ENCODE results near the gene SPRY2.
"Not testable (repeated sequence)": the region's sequence is repeated elsewhere in the genome, so short reads cannot be mapped to it uniquely, and the experiment has no call there.

Gene SPRY2, protein sequence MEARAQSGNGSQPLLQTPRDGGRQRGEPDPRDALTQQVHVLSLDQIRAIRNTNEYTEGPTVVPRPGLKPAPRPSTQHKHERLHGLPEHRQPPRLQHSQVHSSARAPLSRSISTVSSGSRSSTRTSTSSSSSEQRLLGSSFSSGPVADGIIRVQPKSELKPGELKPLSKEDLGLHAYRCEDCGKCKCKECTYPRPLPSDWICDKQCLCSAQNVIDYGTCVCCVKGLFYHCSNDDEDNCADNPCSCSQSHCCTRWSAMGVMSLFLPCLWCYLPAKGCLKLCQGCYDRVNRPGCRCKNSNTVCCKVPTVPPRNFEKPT

DNA sequence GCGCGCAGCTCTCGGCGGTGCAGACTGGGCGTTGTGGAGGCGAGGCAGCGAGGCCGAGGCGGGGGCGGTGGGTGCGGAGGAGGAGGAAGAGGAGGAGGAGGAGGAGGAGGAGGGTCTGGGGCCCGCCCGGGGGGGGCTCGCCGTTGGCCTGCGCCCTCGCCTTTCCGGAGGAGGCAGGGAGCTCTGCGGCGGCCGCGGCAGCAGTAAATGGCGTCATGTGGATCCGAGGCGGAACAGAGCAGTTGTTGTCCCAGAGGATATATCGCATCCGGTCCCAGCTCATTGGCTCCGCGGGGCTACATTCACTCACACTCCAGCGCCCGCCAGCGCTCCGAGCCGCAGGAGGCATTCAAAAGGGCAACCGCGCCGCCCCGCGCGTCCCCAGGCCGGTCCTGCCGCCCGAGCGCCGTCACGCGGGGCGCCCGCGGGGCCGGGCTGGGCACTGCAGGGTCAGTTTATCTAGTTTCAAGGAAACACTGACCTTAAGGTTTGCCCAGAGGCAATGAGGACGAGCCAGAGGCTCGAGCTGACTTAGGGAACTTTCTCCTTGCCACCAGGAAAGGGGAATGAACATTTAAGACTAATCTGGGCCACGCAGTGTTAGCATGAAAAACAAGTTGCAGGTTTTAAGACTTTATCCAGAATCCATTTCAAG is at the start of gene SPRY2:
Gene SPRY2, minus strand, starts transcription at position 26 of the 655 bp plus-strand sequence. CDS start 3,421 bp downstream, outside the sequence.
- DNase-seq, result peak; percentile 44

DNA sequence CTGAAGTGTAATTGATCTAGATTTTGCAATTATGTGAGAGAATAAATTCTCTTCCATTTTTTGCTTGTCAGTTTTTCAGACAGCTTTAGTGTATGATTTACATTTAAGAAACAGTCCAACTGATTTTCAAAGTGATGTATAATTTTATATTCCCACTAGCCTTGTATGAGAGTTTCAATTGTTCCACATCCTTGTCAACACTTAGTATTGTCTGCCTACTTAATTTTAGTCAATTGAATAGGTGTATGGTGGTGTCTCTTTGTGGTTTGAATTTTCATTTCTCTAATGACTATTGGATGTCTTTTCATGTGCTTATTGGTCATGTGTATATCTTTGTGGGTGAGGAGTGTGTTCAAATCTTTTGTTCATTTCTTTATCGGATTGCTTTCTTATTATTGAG is 49.4 kb upstream of the SPRY2 start:
- DNase-seq, result no peak

DNA sequence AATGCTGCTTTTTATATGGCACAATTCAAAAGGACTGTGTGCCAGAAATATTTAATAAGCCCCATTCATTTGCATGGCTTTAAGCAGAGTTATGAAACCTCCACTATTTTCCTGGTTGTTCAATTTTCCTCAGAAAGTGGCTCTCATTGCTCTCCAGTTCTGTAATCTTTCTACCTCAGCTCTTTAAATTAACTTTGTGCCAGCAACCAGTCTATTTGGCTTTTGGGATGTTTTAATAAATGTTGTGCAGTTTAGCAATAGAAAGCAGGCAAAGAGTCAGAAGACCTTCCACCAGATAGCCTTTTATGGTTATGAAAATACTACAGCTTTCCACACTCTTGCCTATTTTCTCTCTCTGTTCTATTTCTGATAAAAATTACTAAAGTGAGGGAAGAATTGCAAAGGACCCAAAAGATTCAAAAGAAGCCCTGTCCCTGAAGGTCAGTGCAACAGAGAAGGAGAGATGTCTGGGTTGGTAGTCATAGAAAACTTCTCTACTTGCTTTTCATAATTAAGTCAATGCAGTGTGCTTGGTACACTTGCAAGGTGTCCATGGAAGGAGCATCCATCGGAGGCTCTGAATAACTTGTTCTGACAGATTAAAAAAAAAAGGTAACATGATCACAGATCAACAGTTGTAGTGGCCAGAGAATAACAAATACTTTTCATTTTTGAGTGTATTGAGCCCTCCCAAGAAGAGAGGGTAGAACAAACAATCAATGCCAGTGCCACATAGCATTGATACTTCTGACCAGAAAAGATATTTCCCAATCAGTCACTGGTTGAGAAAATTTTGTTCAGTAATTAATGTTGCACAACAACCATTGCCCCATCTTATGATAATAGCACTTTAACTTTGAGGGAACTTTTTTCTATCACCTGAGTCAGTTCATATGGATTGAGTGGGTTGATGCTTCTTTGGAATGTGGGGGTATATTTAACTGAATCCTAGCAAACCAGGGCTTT is 48.4 kb upstream of the SPRY2 start:
- DNase-seq, result no peak

DNA sequence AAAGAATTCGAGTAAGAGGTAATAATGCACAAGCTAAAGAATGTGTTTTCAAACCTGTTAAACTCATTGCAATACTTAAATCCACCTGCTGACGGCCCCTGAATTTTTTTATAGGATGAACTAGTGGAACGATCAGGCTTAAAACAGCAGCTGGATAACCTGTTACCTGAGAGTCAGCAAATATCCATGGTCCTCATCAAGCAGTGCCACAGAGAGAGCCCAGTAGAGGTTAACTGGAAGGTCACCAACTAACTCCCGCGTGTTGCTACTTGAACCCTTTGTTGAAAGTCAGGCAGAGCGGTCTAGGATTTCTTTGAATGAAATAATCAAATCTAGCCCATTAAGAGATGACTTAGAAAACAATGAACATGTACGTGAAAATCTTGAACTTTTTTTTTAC is 47.6 kb upstream of the SPRY2 start:
- no peak for DNase-seq

DNA sequence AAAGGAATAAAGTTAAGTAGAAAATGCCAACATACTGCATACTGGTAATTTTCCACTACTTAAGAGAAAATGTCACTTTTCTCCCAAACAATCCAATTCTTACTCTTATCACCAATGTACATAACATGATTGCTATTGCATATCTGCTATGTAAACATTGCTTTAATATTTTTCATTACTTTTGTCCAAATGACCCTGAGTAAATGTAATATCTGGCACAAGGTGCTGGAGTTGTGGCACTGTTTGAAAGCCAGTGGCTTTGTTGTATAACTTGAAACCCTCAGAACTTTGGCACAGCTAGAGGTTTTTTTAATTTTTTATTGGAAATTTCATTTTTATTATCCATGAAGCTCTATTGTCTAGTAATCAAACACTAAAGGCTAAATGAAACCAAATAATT is 45.7 kb upstream of the SPRY2 start:
- DNase-seq, result no peak

DNA sequence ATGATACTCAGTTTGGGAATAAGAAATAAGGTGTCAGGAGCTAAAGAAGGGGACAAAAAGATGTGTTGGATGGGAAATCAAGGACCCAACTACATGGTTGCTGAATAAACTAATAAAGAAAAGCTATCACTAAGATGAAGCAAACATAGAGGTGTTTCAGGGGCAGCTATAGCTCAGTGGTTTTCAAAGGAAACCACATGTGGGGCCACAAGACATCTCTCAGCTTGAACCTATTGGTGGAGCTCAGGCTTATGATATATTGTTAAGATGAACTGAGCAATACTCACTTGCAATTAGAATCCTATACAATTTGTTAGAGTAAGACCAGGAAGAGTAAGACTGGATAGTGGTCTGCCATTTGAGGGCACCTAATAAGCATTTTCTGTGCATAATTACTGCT is 45.1 kb upstream of the SPRY2 start:
- DNase-seq, result no peak

DNA sequence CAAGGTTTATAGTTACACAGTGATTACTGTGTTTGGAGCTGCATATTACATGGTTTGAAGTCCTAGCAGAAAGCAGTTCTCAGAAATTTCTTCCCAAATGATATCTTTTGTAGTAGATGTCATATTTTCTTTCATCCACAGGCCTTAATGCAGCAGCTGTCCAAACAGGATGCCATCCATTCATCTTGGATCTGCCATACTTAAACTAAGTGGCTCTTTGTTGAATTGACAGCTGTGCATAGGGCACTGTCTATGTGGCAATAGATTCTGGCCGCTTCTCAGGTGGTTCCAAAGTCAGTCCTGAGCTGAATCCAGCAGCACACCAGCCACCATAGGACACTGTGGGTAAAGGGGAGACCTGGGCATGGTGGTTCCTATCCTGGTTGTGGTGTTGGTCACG is 41.6 kb upstream of the SPRY2 start:
- no peak for DNase-seq

DNA sequence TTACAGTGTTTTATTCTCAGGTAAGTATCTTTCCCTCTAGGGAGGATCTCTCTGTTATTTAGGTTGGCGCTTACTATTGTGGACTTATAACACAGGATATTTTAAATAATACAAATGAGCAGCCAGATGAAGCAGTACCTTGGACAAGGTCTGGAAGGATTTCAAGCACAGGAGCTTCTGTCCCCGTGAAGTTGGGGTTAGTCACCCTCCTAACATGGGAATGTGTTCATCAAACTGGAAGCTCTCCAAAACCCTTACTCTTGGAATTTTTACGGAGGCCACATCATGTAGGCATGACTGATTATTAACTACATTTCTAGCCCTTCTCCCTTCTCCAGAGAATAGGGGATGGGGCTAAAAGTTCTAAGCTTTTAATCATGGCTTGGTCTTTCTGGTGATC is 38.3 kb upstream of the SPRY2 start:
- DNase-seq, result no peak

DNA sequence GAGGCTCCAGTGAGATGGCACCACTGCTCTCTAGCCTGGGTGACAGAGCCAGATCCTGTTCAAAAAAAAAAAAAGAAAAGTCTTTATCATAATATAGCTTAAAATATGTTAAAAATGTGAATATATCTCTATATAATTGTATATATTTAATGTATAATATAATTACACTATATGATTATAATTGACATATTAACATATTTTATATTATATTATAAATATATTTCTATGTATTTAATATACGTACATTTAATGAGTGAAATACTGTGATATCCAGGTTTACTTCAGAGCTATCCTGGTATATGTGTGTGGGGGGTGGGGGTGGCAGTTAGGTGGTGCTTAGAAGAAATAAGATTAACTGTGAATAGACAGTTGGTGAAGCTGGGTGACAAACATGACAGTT is 35.6 kb upstream of the SPRY2 start:
- DNase-seq, result no peak

DNA sequence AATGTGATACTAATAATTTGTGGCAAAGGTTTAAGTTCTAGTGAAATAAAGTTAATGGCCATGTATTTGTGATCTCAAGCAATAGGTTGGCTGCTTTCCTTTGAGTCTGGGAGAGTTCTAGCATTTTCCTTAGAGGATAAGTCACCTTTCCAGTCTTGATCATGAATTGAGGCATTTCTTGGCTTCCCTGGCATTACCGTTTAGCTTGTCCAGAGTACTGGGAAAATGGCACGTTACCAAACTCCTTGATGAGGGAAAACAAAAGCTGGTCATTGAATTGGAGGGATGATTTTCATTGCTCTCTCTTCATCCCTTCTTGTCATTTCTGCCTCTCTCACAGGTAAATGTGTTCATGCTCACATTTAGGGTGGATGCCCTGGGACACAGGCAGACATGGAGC is 34.0 kb upstream of the SPRY2 start:
- no peak for DNase-seq

DNA sequence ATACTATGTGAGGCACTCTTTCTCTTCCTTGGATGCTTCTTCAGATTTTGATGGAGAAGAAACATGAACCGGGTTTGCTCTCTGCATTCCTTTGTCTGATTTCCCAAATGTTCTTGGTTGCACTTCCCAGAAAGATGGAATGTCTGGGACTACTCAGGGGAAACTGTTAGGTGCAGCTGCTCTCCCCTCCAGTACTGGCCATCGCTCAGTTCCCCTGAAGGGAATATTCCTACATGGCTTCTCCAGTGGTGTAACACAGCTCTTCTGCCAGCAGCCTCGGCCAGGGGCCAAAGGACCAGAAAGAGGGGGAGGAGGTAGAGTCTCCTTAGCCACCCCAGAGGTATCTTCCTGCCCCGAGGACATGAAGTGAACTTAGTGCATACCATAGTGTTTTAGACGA is 33.5 kb upstream of the SPRY2 start:
- DNase-seq, result no peak

DNA sequence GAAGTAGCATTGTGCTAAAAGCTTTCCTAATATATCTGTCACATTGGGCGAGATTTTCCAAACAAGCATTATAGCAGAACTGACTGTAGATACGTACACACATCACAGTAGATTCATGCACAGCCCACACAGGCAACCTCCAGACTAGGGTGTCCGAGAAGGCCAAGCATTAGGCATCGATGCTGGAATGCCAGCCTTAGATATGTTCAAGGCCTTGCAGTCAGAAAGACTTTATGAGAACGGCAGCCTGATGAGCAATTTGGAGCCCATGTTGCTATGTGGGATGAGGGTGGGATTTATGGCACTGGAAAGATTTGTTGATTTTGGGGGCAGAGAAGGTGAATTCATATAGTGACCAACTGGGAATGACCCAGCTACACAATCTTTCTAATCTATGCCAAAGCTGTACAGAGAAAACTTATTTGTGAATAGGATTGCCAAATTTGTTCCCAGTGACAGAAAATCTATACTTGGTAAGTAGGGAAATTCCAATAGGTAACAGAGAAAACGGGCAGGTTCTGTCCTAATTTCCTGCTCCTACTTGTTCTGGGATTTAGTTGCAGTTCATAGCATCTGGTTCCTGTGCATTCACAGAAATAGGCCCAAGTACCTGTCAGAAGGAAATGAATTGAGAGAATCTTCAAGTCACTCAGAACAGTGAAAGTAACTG is 31.0 kb upstream of the SPRY2 start:
- DNase-seq, result no peak

DNA sequence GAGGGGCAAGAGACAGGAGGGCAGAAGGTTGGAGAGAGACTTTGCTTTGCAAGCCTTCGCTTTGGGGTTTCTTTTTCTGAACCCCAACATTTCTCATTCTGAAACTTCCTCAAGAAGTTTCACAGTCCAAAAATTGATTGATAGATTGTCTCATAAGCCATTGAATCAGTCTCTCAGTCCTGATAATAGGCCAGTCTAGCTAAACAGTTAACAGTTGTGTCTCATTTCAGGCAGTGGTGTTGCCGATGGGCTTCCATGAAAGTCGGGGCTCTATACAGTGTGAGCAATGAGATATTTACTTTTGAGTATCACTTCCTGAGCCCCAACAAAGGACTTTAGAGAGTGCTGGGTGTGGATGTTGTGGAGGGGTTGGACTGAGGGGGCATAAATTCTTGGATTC is 26.5 kb upstream of the SPRY2 start:
- no peak for DNase-seq

DNA sequence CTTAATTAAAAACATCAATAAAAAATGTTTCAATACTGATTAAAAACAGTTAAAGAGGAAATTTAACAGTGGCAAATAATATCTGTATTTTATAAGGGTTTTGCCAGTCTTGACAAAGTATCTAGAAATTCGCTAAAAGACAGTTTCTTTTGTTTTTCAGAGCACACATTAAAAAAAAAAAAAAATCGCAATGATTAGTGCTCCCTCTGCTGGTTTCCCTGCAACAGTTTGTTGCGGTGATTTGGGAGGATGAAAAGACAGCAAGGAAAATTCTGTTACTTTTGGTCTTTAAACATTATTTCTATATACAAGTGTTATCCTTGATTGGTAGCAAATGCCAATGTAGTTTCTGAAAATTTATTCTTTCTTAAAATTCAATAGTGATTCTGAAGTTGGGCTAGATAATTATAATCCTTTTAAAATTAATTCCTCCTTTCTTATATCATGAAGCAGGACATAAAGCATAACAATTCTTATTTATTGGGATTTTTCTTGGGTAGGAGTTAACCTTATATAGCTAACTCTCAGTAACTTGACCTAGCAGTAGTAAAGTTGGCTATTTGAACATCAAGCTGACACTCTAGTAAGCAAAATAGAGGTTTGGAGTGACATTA is 23.1 kb upstream of the SPRY2 start:
- DNase-seq, result no peak

DNA sequence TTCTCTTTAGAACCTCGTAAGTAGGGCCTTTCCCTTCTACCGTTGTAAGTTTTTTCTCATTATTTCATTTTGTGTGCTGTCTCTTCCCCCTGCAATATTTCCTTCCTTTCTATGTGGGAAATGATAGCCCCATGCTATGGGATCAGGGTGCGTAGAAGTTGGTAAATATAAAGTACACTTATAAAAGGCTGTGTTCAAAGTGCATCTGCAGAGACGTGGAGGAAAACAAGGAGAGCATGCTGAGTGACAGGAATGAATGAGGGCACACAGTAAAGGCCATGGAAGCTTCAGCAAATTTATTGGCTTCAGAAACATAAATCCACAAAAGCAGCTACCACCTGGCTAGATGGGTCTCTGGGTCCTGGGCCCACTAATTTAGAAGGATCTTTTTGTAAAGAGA is 21.6 kb upstream of the SPRY2 start:
- DNase-seq, result no peak

DNA sequence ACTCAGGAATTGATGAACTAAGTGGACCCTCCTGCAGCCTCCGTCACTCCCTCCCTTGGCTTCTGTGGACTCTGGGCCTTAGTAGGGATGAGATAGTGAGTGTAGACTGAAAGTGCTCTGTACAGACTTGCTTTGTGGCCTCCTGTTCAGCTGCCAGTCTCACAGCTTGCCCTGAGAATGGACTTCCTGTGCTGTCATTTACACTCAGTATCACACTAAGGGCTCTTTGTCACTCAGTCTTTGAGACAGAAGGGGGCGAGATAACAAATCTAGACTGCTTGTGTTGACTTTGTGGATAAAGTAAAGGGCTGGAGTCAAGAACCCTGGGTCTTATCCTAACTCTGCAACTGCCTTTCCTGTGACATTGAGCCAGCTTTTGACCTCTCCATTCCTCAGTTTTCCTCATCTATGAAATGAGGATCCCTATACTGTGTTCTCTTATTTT is 21.0 kb upstream of the SPRY2 start:
- DNase-seq, result no peak

DNA sequence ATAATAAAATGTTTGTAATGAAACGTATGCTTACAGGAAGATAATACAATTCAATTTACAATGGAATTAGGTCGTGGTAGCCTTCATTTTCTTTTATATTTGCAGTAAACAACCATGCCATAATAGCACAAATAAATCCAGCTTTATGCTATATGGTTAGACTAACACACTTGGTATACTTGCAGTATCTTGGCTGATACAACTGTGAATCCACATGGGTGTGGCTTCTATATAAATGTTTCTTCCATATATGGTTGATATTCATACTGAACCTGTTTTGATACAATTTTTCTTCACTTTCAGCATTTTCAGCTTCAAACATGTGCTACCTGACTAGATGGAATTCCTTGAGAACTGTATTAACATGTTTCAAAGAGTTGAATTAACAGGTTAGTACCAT is 20.4 kb upstream of the SPRY2 start:
- no peak for DNase-seq

DNA sequence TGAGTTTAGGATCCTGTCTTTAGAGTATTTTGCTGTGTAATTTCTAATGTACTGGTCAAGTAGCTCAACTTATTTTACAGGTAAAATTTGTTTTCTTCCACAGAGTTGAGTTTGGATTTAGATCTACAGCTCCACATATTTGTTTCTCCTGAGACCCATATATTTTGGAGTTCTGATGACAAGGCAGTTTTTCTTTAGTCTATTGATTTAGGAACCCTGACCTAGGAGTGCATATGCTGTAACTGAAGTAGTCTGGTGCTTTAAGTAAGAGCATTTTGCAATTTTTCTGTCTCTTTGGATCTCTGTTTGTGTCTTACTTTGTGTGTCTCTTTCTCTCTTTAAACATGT is 19.5 kb upstream of the SPRY2 start:
- DNase-seq, result no peak

DNA sequence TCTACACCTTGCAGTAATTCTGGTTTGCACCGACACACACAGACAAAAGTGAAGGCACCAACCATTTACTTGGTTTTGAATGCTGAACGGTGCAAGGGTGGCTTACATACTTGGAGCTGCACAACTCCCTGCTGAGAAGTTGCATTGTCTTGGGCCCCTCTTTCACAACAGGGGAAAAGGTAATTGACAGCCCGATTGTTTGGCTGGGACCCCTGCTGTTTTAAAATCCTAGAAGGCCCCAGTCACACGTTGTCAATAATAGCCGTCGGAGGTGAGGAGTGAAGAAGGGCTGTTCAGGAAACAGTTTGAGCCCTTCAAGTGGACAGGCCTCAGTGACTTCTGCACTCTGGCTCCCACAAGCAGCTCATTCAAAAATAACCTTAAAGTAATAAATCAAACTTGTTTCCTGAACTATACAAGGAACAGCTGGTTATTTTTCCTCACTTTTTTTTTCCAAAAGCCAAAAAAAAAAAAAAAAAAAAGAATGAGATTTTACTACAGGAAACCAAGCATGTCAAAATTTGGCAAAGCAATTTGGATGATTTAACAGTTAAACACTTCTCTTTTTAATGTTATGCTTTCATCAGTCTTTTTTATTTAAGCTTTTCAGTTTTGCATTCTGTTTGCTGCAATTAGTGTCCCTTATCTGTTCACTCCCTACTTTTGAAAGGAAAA is 19.0 kb upstream of the SPRY2 start:
- no peak for DNase-seq

DNA sequence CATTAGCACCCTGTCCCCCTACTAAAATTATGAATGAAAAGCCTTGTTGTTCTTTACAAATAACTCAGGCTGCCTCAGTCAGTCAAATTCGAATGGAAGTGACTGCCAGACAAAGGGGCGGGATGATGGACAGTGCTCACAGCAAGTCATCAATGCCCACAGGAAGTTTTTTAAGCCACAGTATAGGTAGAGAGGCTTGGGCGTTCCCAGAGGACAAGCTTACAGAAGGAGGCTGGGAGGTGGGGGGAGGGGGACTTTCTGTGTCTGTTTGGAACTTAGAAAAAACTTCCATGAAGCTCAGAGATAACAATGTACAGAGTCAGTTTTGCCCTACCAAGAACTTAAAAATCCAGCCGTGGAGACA is 18.5 kb upstream of the SPRY2 start:
- no peak for DNase-seq

DNA sequence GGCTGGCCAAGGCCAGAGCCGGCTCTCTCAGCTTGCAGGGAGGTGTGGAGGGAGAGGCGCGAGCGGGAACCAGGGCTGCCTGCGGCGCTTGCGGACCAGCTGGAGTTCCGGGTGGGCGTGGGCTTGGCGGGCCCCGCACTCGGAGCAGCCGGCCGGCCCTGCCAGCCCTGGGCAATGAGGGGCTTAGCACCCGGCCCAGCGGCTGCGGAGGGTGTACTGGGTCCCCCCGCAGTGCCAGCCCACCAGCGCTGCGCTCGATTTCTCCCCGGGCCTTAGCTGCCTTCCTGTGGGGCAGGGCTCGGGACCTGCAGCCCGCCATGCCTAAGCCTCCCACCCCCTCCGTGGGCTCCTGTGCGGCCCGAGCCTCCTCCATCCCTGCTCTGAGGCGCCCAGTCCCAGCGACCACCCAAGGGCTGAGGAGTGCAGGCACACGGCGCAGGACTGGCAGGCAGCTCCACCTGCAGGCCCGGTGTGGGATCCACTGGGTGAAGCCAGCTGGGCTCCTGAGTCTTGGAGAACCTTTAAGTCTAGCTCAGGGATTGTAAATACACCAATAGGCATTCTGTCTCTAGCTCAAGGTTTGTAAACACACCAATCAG is 14.7 kb upstream of the SPRY2 start:
- DNase-seq, result not testable (repeated sequence)

DNA sequence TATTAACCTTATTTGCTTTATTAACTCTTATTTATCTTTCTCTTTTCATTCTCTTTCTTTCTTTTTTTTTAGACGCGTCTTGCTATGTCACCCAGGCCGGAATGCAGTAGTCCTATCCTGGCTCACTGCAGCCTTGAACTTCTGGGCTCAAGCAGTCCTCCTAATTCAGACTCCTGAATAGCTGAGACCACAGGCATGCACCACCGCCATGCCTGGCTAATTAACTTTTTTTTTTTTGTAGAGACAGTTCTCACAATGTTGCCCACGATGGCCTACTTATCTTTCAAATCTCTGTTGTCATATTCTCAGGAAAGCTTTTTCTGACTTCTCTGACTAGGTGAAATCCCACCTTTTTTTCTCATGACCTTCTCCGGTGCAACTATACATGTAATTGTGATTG is 7.8 kb upstream of the SPRY2 start:
- no peak for DNase-seq
